Epithelial cell of proximal tubule (primary cell): ENCODE results near the gene RIN3. TPM values are rescaled to one million over a fixed set of nuclear protein-coding genes. Genes with fewer than 3 reads are reported as not detected.

Experiments used
- DNase-seq: peaks from one replicate; pipeline ENCODE4 v3.0.0-alpha.2; 2011; ENCODE audit warnings: low read depth
- H3K4me3 ChIP-seq: 2 replicates; pipeline ENCODE4 v1.5.1; 2011; ENCODE audit warnings: low read depth, mild to moderate bottlenecking, low read length
- total RNA-seq: library from RNA; depleted of rRNA; stranded (reverse); fragments of >200 nt; gene quantifications from 2 replicates; pipeline ENCODE4 v1.2.3, GENCODE V29; 2015
- TF ChIP-seq, protein P1 (sequence below): conservative IDR thresholded peaks from 2 replicates; pipeline ENCODE4 v1.5.1; 2012; ENCODE audit warnings: low read depth, mild to moderate bottlenecking, low read length

RIN3 gene
- total RNA-seq, 1 donor from 2014 or later = 7.4 TPM

DNA sequence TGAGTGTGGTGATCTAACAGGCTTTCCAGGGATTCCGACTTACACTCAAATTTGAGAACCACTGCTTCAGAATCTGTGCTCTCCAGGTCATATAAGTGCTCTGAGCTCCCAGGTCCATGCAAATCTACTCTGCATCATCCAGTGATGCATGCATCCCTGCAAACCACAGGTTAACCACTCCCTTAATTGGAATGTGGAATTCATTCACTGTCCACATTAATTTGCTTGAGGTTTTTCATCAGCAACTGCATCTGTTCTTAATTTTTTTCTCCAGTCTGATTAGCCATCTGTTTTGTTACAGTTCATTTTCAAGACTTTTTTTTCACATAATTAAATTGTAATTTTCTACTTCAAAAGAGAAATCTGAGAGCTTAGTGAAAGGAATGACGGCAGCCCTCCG is 43.4 kb upstream of the RIN3 start:
- TF ChIP-seq, protein P1, sequence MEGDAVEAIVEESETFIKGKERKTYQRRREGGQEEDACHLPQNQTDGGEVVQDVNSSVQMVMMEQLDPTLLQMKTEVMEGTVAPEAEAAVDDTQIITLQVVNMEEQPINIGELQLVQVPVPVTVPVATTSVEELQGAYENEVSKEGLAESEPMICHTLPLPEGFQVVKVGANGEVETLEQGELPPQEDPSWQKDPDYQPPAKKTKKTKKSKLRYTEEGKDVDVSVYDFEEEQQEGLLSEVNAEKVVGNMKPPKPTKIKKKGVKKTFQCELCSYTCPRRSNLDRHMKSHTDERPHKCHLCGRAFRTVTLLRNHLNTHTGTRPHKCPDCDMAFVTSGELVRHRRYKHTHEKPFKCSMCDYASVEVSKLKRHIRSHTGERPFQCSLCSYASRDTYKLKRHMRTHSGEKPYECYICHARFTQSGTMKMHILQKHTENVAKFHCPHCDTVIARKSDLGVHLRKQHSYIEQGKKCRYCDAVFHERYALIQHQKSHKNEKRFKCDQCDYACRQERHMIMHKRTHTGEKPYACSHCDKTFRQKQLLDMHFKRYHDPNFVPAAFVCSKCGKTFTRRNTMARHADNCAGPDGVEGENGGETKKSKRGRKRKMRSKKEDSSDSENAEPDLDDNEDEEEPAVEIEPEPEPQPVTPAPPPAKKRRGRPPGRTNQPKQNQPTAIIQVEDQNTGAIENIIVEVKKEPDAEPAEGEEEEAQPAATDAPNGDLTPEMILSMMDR = no peak

DNA sequence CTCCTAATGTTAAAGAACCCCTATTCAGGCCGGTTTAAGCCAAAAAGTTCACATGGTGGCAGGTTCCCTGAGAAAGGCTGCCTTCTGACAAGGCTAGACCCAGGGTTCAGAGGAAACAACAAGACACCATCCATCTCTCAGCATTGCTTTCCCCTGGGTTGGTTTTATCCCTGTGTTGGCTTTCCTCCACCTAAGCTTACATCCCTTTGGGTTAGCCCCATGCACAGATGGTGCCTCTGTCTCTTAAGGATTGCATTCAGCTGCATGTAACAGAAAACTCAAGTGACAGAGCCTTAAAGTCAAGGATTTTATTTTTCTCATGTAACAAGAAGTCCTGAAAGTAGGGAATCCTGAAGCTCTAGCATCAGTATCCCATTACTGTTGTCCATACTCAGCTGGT is 42.8 kb upstream of the RIN3 start:
- DNase-seq = no peak
- no peak overlapping the region for H3K4me3 ChIP-seq
- TF ChIP-seq, protein P1 = no peak

More for the DNA sequence above, 43.4 kb upstream of the RIN3 start:
- no peak overlapping the region for H3K4me3 ChIP-seq
- DNase-seq = no peak

DNA sequence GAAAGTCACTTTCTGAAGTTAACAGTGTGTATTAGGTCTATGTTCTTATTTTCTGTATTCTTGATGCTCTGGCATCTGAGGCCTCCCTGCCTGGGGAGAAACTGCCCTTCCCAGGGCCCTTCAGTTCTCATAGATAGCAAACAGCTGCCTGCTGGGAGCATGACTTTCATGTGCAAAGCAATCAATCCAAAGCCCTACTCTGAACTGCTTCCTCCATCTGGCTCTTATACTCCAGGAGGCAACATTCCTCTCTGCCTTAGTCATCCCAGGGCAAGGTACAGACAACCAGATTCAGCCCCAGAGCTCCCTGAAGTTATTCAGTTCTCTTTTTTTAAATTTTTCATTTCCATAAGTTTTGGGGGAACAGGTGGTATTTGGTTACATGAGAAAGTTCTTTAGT is 41.7 kb upstream of the RIN3 start:
- peak; percentile 63 for DNase-seq
- H3K4me3 ChIP-seq = no peak overlapping the region
- TF ChIP-seq, protein P1 = no peak

DNA sequence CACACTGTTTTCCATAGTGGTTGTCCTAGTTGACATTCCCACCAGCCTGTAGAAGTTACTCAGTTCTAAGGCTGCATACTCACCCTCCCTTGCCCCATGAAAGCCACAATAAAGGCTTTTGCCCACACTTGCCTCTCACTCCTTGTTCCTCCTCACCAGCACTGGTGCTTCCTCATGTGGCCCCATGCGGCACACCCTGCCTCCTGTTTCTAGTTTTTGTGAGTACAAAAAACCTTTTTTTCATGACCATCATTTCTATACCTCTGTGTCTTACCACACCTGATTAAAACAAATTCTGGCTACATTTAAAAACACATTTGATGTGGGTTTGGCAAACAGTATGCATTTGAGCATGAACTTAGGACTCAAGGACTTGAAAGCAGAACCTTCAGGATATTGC is 40.7 kb upstream of the RIN3 start:
- TF ChIP-seq, protein P1 = no peak
- H3K4me3 ChIP-seq = no peak overlapping the region
- no peak for DNase-seq

DNA sequence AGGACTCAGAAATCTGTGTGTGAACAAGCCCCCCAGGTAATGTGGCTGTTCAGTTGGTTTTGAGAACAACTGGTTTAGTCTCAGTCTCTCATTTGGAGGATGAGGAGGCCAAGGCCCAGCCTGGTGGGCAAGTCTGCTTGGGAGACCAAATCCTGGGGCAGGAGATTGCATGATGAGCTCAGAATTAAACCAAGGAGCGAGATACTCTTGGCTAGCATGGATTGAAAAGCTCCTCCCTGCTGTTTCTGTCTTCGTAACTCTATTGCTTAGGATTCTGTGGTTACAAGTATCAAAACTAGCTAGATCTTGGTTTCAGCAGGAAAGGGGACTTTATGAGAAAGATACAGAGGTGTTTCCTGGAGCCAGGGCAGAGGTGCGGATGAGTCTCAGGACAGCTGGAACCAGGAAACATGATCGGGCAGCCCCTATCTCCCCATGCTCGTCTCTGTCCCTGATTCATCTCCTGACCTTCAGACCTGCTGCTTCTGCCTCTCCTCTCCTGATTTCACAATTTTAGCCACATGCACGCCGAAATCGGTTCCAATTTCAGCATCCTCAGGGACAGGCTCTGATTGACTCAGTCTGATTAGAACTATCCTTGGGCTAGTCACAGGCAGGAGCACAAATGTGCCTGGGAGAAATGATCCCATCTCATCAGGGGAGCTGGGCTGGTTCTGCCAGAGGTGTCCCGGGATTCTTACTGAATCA is 40.2 kb upstream of the RIN3 start:
- no peak for DNase-seq
- TF ChIP-seq, protein P1 = no peak
- no peak overlapping the region for H3K4me3 ChIP-seq

DNA sequence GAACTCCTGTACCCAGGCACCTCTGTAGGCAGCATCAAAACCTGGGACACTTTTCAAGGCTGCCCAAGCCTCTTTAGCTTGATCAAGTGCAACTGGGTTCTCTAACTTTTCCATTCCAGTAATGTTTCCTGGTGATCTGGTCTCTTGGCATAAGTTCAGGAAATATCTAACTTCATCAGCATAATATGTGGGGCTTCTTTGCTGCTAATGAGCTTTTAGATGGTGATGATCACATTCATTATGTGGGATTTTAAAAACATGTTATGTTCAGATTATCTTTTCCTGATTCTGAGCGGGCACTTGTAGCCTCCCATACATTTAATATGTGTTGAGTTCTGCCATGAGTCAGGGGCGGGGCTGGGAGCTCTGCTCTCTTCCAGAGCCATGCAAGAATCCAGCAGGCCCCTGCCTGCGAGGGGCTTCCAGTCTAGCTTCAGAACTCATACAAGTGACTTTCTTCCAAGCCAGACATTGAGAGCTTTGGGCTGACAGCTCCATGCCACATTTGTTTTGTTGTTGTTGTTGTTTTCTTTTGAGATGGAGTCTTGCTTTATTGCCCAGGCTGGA is 39.5 kb upstream of the RIN3 start:
- TF ChIP-seq, protein P1 = no peak
- no peak overlapping the region for H3K4me3 ChIP-seq
- no peak for DNase-seq

DNA sequence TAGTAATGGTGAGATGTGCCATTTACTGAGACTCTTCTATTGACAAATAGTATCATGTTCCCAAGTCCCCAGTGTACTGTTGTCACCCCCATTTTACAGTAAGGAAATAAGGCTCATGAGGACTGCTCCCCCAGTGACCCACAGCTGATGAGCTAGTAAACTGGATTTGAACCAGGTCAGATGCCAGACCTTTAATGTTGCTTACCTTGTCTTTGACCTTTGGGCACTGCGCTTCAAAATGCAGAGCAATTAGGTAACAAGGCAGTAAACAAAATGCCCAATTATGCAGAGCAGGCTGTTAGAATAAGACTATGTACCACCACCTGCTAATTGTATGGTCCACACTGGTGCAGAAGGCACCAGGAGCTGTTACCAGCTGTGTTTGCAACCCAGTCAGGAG is 38.5 kb upstream of the RIN3 start:
- no peak for DNase-seq
- H3K4me3 ChIP-seq = no peak overlapping the region
- TF ChIP-seq, protein P1 = no peak
